ENCODE results near the gene DNAH17. TPM values are rescaled to one million over a fixed set of nuclear protein-coding genes. Genes with fewer than 3 reads are reported as not detected.
"Not testable (repeated sequence)": the region's sequence is repeated elsewhere in the genome, so short reads cannot be mapped to it uniquely, and the experiment has no call there.

Gene DNAH17
- total RNA-seq, 4 donors from 2014 or later: 0.89 to 15.4 (median 3.8) TPM

DNA sequence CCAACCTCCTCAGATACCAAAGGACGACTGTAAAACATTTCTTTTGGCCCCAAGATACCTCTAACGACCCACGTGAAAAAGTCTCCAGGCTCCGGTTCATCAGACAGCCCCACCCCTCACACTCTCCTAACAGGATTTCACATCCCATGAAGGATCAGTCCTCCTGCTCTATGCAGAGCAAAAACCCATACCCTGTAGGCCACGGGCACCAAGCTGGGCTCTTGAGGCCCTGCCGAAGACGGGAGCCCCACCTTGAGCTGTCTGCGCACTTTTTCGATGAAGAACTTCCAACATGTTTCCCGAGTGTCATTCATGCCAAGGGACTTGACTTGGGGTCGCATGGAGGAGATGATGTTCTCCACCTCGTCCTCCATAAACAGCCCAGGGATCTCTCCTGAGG, 108.8 kb downstream of the DNAH17 start:
- intact Hi-C loops (cut with DNase I; ENCODE audit: low total_unique reads): no loop called here
- TF ChIP-seq, protein P1, sequence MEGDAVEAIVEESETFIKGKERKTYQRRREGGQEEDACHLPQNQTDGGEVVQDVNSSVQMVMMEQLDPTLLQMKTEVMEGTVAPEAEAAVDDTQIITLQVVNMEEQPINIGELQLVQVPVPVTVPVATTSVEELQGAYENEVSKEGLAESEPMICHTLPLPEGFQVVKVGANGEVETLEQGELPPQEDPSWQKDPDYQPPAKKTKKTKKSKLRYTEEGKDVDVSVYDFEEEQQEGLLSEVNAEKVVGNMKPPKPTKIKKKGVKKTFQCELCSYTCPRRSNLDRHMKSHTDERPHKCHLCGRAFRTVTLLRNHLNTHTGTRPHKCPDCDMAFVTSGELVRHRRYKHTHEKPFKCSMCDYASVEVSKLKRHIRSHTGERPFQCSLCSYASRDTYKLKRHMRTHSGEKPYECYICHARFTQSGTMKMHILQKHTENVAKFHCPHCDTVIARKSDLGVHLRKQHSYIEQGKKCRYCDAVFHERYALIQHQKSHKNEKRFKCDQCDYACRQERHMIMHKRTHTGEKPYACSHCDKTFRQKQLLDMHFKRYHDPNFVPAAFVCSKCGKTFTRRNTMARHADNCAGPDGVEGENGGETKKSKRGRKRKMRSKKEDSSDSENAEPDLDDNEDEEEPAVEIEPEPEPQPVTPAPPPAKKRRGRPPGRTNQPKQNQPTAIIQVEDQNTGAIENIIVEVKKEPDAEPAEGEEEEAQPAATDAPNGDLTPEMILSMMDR (IDR thresholded peaks at IDR 0.05): no peak
- no peak for TF ChIP-seq POLR2A (IDR thresholded peaks at IDR 0.05)
- 88 to 89% methylated on average over 12 of the region's 12 CpGs for WGBS, 2 donors
- no peak overlapping the region for H3K4me3 ChIP-seq (ENCODE audit: low read depth, poor library complexity, severe bottlenecking)
- no peak for DNase-seq (ENCODE audit: low spot score in 2 of 2)

DNA sequence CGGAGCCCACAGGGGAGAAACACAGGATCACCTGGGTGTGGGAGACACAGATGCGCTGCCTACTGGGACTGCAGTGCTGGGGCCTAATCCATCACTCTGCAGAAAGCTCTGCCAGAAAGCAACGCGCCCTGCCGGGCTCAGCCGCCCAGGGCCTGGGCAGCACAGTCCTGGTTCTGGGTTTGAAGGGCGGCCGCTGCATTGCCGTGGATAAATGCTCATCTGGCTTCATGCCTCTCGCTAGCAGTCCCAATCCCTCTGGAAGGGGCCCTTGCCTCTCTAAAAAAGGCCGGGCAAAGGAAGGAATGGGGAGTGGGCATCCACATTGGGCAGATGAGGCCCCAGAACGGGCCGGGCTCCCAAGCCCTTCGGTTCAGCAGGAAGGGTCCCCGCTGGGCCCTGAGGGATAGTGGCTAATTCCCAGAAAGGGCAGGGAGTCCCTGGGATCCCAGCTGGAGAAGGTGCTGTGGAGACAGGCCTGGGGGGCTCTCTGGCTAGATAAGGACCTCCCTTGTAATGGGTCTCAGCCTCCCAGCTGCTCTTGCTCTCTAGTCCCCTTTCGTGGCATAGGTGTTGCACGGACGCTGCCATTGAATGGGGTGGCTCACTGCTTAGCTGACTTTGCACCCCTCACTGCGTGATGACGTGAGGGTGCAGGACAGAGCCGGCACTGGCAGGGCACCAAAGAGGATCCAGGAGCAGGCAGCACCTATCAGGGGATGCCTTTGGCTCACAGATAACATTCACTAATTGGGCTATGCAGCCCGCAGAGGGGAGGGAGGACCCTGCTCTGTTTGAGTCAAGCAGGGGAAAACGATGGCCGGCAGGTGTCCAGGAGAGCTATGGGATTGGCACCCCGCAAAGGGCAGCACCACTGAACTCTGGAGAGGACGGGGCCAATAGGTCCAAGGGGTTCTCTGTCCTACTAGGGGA, 110.1 kb downstream of the DNAH17 start:
- TF ChIP-seq POLR2A (IDR thresholded peaks at IDR 0.05): no peak
- TF ChIP-seq, protein P1 (IDR thresholded peaks at IDR 0.05): no peak
- no peak overlapping the region for H3K4me3 ChIP-seq (ENCODE audit: low read depth, poor library complexity, severe bottlenecking)
- WGBS, 2 donors: 86 to 93% methylated on average over 23 to 26 of the region's 26 CpGs
- no peak for DNase-seq (ENCODE audit: low spot score in 2 of 2)
- intact Hi-C loops (cut with DNase I; ENCODE audit: low total_unique reads): no loop called here

DNA sequence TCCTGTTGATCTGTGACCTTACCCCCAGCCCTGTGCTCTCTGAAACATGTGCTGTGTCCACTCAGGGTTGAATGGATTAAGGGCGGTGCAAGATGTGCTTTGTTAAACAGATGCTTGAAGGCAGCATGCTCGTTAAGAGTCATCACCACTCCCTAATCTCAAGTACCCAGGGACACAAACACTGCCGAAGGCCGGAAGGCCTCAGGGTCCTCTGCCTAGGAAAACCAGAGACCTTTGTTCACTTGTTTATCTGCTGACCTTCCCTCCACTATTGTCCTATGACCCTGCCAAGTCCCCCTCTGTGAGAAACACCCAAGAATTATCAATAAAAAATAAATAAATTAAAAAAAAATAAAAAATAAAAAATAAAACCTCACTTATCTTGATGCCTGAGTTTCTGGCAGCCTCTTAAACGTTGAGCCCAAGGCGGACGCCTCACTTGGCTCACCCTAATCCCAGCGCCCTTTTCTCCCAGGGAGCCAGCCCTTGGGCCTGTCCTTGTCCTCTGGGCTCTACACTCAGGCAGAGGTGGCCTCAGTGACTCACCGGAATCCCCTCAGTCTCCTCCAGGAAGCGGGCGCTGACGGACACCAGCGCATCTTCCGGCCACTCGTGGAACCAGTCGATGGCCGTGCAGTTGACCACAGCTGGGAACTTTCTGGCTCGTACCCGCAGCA, 110.9 kb downstream of the DNAH17 start:
- intact Hi-C loops (cut with DNase I; ENCODE audit: low total_unique reads); H3K4me3 ChIP-seq (ENCODE audit: low read depth, poor library complexity, severe bottlenecking); DNase-seq (ENCODE audit: low spot score in 2 of 2): not testable (repeated sequence)
- WGBS, 2 donors: 70 to 82% methylated on average over 19 of the region's 19 CpGs

DNA sequence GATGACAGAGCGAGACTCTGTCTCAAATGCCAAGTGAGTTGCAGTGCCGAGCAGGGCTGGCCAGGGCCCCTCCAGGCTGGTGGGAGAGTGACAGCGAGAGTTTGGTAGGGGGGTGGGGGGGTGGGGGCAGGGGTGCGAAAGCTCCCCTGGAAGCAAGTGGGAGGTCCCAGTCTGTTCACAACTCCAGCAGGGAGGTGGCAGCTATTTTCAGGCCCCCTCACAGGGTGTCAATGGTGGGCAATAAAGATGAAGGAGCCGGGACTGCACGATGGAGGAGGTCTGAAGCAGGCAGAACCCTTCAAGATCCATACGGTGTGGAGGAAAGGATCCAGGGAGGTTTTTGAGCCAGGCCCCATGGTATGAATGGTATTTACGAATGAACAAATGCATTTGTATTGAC, 115.0 kb downstream of the DNAH17 start:
- 57 to 62% methylated on average over 7 of the region's 8 CpGs for WGBS, 2 donors
- no peak overlapping the region for H3K4me3 ChIP-seq (ENCODE audit: low read depth, poor library complexity, severe bottlenecking)
- TF ChIP-seq, protein P1 (IDR thresholded peaks at IDR 0.05): no peak
- no peak for TF ChIP-seq POLR2A (IDR thresholded peaks at IDR 0.05)
- no peak for DNase-seq (ENCODE audit: low spot score in 2 of 2)
- intact Hi-C loops (cut with DNase I; ENCODE audit: low total_unique reads): no loop called here

GRCh38 chr17:78461799-78462053, 115.5 kb downstream of the DNAH17 start:
- intact Hi-C loops (cut with DNase I; ENCODE audit: low total_unique reads): no loop called here
- WGBS, 2 donors: 69 to 87% methylated on average over 6 of the region's 6 CpGs
- TF ChIP-seq, protein P1 (IDR thresholded peaks at IDR 0.05): no peak
- TF ChIP-seq POLR2A (IDR thresholded peaks at IDR 0.05): no peak
- no peak for DNase-seq (ENCODE audit: low spot score in 2 of 2)
- no peak overlapping the region for H3K4me3 ChIP-seq (ENCODE audit: low read depth, poor library complexity, severe bottlenecking)

GRCh38 chr17:78460951-78461798, 116.0 kb downstream of the DNAH17 start:
- no peak overlapping the region for H3K4me3 ChIP-seq (ENCODE audit: low read depth, poor library complexity, severe bottlenecking)
- intact Hi-C loops (cut with DNase I; ENCODE audit: low total_unique reads): no loop called here
- no peak for TF ChIP-seq POLR2A (IDR thresholded peaks at IDR 0.05)
- TF ChIP-seq, protein P1 (IDR thresholded peaks at IDR 0.05): no peak
- no peak for DNase-seq (ENCODE audit: low spot score in 2 of 2)
- WGBS, 2 donors: 90% methylated on average over 34 of the region's 34 CpGs

All from lower leg skin (tissue), 4 donors.